Choroid plexus epithelial cell (primary cell): ENCODE data around the gene TNFRSF8.

Experiments
- DNase-seq: peaks from one replicate; pipeline ENCODE4 v3.0.0-alpha.2; 2010; ENCODE audit warnings: low read depth
- H3K4me3 ChIP-seq: 2 replicates; pipeline ENCODE4 v1.5.1; 2011; ENCODE audit warnings: low read depth, mild to moderate bottlenecking, control low read depth, low read length, moderate library complexity
- TF ChIP-seq, protein P1 (sequence below): conservative IDR thresholded peaks from 2 replicates; pipeline ENCODE4 v1.5.1; 2011; ENCODE audit warnings: low read depth, mild to moderate bottlenecking, control low read depth, inconsistent platforms, low read length, moderate library complexity

Gene TNFRSF8

DNA sequence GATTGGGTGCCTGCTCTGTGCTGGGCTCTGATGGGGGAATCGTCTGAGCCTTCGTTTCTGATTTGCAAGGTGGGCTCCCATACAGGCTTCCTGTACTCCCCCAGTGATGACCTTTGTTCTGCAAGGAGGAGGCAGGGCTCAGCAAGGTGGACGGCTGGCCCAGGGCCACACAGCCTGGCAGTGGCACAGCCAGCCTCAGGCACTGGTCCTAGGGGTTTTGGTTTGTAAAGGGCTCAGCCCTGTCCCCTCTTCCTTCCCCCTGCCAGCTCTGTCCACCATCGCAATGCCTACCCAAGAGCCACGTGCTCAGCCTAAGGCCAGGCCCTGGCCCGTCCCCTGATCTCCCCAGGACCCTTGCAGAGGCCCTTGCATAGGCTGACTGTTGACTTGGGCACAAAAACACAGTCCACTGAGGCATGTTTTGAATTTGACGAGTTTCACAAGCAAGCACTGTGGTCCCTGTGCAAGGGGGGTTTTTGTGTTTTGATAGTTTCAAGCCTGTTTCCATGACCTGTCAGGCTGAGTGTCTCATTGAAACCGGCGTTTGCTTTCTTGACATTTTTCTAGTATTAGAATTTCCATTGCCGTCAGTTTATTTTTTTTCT lies 64.2 kb downstream of the TNFRSF8 start:
- DNase-seq = no peak

DNA sequence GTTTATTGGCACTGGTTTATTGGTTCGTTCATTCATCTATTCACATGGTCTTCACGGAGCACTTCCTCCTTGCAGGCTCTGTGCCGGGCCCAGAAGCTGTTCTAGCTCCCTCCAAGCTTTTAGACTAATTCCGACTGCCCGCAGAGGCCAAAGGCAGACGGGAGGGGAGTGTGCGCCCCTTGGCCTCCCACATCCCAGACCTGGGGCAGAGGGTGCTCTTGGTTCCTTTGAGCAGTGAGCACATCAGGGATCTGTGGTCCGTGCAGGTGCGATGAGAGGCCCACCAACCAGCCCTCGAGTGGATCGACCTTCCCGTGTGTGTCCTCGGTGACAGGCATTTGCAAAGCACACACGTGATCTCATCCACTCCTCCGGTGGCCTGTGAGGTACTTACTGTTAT lies 65.0 kb downstream of the TNFRSF8 start:
- DNase-seq = no peak
- no peak overlapping the region for H3K4me3 ChIP-seq
- TF ChIP-seq, protein P1, sequence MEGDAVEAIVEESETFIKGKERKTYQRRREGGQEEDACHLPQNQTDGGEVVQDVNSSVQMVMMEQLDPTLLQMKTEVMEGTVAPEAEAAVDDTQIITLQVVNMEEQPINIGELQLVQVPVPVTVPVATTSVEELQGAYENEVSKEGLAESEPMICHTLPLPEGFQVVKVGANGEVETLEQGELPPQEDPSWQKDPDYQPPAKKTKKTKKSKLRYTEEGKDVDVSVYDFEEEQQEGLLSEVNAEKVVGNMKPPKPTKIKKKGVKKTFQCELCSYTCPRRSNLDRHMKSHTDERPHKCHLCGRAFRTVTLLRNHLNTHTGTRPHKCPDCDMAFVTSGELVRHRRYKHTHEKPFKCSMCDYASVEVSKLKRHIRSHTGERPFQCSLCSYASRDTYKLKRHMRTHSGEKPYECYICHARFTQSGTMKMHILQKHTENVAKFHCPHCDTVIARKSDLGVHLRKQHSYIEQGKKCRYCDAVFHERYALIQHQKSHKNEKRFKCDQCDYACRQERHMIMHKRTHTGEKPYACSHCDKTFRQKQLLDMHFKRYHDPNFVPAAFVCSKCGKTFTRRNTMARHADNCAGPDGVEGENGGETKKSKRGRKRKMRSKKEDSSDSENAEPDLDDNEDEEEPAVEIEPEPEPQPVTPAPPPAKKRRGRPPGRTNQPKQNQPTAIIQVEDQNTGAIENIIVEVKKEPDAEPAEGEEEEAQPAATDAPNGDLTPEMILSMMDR = no peak

More for the DNA sequence above, 64.2 kb downstream of the TNFRSF8 start:
- H3K4me3 ChIP-seq = no peak overlapping the region
- TF ChIP-seq, protein P1 = no peak

DNA sequence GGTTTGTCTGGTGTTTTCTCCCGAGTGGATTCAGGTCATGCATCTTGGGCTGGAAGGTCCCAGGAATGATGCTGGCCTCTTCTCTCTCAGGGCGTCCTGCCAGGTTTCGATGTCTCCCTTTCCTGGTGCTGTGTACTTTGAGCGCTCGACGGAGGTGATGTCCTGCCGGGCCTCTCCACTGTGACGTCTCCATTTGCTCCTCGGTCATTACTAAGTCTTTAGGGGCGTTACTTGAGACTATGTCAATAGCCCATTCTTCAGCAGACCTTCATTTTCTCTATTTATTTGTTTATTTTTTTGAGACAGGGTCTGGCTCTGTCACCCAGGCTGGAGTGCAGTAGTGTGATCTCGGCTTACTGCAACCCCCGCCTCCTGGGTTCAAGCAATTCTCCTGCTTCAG lies 66.5 kb downstream of the TNFRSF8 start:
- H3K4me3 ChIP-seq = peak overlapping the region; percentile 7
- TF ChIP-seq, protein P1 = no peak
- peak; percentile 47 for DNase-seq

DNA sequence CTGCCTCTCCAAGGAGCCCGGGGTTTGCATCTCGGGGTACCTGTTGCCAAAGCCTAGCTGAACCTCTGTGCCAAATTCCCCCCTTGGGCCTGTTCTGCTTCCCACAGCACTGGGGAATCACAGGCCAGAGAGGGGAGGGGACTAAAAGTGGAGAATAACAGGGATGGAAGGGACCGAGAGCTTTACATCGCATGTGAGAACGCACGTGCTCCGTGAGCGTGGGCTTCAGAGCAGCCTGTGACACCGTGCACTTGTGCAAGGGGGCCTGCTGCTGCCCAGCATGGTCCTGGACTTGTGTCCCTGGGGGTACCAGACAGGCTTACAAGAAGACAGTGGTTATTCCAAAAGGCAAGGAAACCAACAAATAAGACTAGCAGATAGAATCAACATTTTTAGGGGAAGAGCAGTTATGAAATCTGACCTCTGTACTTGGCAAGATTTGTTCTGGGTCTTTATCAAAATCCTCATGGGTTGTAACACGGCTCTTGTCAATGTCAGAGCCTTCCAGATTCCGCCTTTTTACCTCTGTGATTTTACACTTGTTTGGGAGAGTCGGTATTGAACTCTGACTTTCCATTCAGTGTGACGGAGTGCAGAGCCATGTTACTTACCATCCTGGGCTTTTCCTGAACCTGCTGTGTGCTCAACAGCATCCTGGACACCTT lies 67.5 kb downstream of the TNFRSF8 start:
- no peak overlapping the region for H3K4me3 ChIP-seq
- DNase-seq = no peak
- TF ChIP-seq, protein P1 = no peak

DNA sequence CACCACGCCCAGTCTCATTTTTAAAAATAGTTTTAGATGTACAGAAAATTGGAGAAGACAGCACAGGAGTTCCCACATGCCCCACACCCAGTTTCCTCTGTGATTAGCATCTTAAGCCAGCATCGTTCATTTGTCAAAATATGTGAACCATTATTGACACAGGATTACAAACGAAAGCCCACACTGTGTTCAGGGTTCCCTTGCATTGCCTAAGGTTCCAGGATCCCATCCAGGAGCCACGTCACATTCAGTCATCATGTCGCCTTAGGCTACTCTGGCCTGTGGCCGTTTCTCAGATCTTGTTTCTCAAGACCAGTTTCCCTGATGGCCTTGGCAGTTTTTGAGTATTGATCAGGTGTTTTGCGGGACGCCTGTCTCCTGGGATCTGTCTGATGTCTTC lies 69.0 kb downstream of the TNFRSF8 start:
- no peak overlapping the region for H3K4me3 ChIP-seq
- DNase-seq = no peak
- TF ChIP-seq, protein P1 = no peak

DNA sequence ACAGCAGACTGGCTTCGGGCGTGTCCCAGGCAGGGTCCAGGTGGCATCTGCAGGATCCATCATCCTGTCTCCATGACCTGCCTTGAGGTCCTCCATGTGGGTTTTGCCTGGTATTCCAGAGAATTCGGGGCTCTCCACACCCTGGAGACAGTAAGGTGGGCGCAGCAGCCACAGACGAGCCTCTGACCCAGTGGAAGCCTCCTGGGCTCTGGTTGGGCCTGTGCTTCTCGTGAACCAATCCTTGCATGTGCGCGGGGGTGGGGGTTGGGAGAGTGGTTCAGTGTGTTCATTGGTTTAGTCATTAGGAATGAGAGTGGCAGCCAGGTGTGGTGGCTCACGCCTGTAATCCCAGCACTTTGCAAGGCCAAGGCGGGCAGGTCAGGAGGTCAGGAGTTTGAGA lies 71.6 kb downstream of the TNFRSF8 start:
- no peak for DNase-seq
- TF ChIP-seq, protein P1 = no peak
- H3K4me3 ChIP-seq = no peak overlapping the region

DNA sequence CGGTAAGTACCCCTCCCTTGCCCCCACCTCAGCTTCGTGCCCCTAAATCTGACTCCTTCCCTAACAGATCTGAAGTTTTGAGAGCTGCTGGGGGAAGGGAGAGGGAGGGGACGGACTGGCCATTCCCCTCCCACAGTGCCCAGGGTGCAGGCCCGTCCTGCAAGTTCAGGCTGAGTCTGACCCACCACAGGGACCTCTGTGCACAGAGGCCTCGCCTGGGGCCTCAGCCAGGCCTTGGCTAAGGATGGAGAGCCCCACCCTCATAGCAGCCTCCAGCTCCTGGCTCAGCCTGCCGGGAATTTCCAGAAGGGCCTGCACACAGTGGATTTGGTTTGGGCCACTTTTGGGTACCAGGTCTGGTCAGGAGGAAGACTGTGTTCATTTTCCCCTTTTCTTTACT lies 72.5 kb downstream of the TNFRSF8 start:
- no peak for DNase-seq
- TF ChIP-seq, protein P1 = no peak
- H3K4me3 ChIP-seq = no peak overlapping the region
